Left kidney (tissue), 2 donors: ENCODE results near the gene NEFH. TPM values are rescaled to one million over a fixed set of nuclear protein-coding genes. Genes with fewer than 3 reads are reported as not detected.
A peak's percentile ranks its signal among the peaks of the same experiment; 100 is the strongest.

Experiments used
- DNase-seq: peaks from one replicate; pipeline ENCODE4 v3.0.0-alpha.2; 2013
- polyA plus RNA-seq: library from polyadenylated mRNA; unstranded; fragments of 120-200 nt; gene quantifications from one replicate; pipeline ENCODE4 v1.2.1, GENCODE V29; 2013; ENCODE audit not compliant: insufficient read length

NEFH gene
- polyA plus RNA-seq, 1 donor = 9.4 TPM

GRCh38 chr22:29499852-29500251 lies 19.8 kb downstream of the NEFH start:
- DNase-seq = no peak

- no peak for DNase-seq
Observed at GRCh38 chr22:29503811-29504372, 23.9 kb downstream of the NEFH start.

DNA sequence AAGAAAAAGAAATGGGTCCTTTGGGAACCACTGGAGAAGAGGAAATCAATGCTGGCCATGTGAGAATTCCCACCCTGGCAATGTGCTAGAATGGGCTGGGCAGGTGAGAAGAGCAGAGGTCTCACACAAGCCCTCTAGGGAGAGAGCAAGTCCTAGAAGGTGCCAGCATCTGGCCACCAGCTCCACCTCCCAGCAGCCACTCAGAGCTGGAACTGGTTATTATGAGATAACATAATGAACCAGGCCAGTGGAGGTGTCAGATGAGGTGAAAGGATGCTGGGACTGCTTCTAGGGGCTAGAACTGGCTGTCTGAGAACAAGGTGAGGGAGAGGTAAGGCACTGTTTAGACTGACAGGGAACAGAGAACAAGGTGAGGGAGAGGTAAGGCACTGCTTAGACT lies 29.3 kb downstream of the NEFH start:
- DNase-seq = no peak

DNA sequence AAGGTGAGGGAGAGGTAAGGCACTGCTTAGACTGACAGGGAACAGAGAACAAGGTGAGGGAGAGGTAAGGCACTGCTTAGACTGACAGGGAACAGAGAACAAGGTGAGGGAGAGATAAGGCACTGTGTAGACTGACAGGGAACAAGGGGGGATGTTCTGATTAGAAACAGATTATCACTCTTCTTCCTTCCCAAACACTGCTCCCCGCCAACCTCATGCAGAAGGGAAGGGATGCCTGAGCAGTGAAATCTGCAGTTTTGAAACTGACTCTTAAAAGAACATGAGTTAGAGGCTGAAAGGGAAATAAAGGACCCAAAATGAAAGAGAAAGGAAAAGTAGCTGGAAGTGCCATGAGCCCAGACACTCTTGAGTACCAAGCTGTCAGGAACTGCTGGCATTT lies 29.8 kb downstream of the NEFH start:
- no peak for DNase-seq

- no peak for DNase-seq
Observed at GRCh38 chr22:29510542-29510941, 30.5 kb downstream of the NEFH start.

DNA sequence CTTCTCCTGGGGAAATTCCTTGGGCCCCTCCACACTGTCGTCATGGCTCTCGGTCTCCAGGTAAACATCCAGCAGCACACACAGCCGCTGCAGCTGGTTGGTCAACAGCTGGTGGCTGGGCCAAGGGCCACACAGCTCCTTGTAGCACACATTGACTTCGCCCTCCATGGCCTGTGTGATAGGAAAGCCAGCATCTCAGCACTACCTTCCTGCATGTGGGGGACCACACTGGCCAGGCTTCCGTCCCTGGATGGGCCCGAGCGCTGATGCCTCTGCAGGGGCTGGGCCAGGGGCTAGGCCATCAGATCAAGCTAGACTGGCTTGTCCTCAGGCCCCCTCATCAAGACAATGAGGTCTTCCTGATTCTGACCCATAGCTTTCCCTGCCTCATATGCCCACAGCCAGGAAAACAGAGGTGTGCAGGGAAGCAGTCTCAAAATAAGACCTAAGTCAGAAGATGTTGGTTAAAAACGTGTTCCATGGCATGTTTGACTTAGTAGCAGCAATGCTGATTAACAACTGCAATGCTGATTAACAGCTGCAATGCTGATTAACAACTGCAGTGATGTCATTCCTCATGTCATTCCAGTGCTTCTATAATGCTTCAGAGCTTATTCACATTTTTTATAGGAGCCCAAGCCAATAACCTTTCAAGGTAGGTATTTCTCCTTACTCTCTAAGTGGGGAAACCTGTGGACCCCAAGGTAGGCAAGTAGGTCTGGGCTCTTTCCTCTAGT lies 31.3 kb downstream of the NEFH start:
- no peak for DNase-seq

DNA sequence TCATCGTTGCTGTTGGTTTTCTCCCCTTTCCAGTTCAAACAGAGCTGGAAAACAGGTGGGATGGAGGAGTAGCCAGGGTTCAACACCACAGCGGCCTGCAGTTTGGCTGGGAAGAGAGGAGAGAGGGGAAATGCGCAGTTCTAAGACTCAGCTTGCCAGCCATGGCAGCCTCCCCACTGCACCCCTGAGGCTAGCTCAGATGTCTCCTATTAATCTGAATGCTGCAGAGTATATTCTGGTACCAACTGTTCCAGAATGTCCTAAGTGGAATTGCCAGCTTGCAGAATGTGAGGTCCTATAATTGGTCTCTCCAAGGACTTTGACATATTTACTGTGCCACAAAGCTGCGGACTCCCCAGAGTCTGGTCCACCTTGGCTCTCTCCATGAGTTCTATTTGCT lies 32.0 kb downstream of the NEFH start:
- DNase-seq = no peak

GRCh38 chr22:29517215-29517908 lies 37.3 kb downstream of the NEFH start:
- no peak for DNase-seq

- no peak for DNase-seq
Observed at GRCh38 chr22:29518427-29518826, 38.4 kb downstream of the NEFH start.

GRCh38 chr22:29519996-29520395 lies 40.0 kb downstream of the NEFH start:
- DNase-seq = no peak

GRCh38 chr22:29520851-29521250 lies 40.8 kb downstream of the NEFH start:
- no peak for DNase-seq

- no peak for DNase-seq
Observed at GRCh38 chr22:29521526-29521925, 41.5 kb downstream of the NEFH start.

DNA sequence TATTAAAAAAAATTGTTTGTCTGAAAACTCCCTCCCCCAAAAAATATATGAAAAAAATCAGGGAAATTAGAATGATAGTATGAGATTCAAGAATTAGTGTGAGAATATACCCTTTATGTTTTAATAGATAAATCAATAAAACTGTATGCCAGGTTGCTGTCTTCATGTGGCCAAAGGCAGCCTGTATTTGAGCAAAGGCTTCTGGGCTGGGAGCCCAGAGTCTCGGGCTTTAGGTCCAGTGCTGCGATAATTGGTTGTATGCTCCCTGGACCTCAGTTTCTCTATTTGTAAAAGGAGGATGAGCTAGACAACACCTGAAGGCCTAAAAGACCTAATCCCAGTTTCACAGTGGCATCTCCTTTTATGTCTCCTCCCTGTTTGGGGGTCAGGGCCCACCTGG lies 43.7 kb downstream of the NEFH start:
- no peak for DNase-seq

- DNase-seq = no peak
Observed at GRCh38 chr22:29524442-29525191, 44.6 kb downstream of the NEFH start.

- no peak for DNase-seq
Observed at GRCh38 chr22:29528144-29528543, 48.1 kb downstream of the NEFH start.

DNA sequence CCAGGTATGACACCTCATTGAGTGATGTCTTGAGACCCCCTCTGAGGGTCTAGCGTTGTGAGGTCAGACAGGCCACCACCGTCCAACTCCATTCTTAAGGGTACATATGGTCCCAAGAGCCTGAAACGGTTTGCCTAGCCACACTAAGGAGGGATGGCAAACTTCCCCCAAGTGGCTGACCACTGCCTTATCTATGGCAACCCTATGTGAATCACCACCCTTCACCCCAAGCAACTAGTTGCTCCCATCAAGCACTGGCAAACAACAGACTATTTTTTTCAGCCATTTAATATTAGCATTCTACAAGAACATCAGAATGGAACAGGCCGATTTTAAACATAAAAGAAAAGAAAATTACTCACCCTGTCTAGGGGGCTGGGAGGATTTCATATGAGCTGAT lies 50.7 kb downstream of the NEFH start:
- no peak for DNase-seq

DNA sequence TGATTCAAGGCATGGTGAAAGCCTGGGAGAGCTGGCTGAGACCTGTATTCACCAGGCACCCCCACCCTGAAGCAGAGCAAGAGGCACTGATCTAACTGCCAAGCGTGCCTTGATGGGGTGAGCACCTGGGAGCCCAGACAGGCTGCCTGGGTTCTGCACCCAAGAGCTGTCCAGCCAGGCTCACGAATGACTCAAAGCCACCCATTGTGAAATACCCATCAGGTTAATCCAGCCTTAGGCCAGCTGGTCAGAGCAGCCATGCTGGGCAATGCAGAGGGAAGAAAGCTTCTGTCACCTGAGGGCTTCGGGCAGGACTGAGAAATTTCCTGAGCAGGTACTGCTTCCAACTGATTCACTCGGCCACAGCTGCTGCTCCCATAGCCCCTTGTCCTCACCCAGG lies 51.4 kb downstream of the NEFH start:
- no peak for DNase-seq

- DNase-seq = peak; percentile 7
Observed at GRCh38 chr22:29536411-29536810, 56.4 kb downstream of the NEFH start.

- no peak for DNase-seq
Observed at GRCh38 chr22:29539105-29539504, 59.1 kb downstream of the NEFH start.
